ENCODE results near the gene CAMSAP1. TPM values are rescaled to one million over a fixed set of nuclear protein-coding genes. Genes with fewer than 3 reads are reported as not detected.

The CAMSAP1 gene
- total RNA-seq, 1 experiment from 2014 or later, result 24.8 TPM

DNA sequence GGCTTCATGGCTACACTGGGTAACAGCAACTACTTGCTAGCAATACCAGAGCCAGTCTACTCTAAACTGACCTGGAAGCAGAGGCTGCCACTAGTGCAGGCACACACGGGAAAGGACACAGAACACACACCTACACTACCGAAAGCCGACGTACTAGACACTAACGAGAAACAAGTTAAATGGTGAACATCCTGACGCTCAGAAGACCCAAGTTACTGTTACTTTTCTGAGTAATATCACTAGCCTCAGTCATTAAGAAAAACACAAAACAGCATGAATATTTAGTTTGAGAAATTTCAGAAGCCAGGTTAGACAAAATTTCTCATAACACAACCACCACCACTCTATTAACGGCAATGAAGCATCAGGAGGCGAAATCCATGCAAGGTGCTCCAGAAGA lies 44.5 kb downstream of the CAMSAP1 start:
- TF ChIP-seq, protein P1, sequence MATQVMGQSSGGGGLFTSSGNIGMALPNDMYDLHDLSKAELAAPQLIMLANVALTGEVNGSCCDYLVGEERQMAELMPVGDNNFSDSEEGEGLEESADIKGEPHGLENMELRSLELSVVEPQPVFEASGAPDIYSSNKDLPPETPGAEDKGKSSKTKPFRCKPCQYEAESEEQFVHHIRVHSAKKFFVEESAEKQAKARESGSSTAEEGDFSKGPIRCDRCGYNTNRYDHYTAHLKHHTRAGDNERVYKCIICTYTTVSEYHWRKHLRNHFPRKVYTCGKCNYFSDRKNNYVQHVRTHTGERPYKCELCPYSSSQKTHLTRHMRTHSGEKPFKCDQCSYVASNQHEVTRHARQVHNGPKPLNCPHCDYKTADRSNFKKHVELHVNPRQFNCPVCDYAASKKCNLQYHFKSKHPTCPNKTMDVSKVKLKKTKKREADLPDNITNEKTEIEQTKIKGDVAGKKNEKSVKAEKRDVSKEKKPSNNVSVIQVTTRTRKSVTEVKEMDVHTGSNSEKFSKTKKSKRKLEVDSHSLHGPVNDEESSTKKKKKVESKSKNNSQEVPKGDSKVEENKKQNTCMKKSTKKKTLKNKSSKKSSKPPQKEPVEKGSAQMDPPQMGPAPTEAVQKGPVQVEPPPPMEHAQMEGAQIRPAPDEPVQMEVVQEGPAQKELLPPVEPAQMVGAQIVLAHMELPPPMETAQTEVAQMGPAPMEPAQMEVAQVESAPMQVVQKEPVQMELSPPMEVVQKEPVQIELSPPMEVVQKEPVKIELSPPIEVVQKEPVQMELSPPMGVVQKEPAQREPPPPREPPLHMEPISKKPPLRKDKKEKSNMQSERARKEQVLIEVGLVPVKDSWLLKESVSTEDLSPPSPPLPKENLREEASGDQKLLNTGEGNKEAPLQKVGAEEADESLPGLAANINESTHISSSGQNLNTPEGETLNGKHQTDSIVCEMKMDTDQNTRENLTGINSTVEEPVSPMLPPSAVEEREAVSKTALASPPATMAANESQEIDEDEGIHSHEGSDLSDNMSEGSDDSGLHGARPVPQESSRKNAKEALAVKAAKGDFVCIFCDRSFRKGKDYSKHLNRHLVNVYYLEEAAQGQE (IDR thresholded peaks at IDR 0.05; ENCODE audit: insufficient read depth in 1 of 2, low read depth in 2 of 2, low read length in 1 of 2), result no peak
- TF ChIP-seq TCF7L2 (IDR thresholded peaks at IDR 0.05; ENCODE audit: low read depth, low read length) (no peak), SIN3A (IDR thresholded peaks at IDR 0.05; ENCODE audit: borderline replicate concordance, insufficient read depth, low read depth, low read length) (no peak), POLR2AphosphoS5 (IDR thresholded peaks at IDR 0.05; ENCODE audit: low read depth, low read length) (no peak)
- TF ChIP-seq, protein P2, sequence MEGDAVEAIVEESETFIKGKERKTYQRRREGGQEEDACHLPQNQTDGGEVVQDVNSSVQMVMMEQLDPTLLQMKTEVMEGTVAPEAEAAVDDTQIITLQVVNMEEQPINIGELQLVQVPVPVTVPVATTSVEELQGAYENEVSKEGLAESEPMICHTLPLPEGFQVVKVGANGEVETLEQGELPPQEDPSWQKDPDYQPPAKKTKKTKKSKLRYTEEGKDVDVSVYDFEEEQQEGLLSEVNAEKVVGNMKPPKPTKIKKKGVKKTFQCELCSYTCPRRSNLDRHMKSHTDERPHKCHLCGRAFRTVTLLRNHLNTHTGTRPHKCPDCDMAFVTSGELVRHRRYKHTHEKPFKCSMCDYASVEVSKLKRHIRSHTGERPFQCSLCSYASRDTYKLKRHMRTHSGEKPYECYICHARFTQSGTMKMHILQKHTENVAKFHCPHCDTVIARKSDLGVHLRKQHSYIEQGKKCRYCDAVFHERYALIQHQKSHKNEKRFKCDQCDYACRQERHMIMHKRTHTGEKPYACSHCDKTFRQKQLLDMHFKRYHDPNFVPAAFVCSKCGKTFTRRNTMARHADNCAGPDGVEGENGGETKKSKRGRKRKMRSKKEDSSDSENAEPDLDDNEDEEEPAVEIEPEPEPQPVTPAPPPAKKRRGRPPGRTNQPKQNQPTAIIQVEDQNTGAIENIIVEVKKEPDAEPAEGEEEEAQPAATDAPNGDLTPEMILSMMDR (IDR thresholded peaks at IDR 0.05), result no peak
- no TSS peak for BruUV-seq (replicated peaks)
- Histone ChIP-seq H3K27ac (ENCODE audit: low read length) (no peak overlapping the region), H3K36me3 (ENCODE audit: control insufficient read depth, insufficient read depth, low read length) (no peaks in the 10 kb centered on the region), H3K27me3 (ENCODE audit: control insufficient read depth, insufficient read depth, low read length) (no peaks in the 10 kb centered on the region), H3K4me1 (ENCODE audit: control insufficient read depth, insufficient read depth, low read length) (no peaks in the 10 kb centered on the region), H3K9me3 (ENCODE audit: control insufficient read depth, insufficient read depth, low read depth, low read length) (no peaks in the 10 kb centered on the region), H3K4me3 (ENCODE audit: low read depth in 2 of 2, low read length in 2 of 2) (no peak overlapping the region)
- no peak for DNase-seq (ENCODE audit: low read depth, low spot score)
- POLR2A ChIA-PET, result no interaction called here
- intact Hi-C loops (cut with micrococcal nuclease; ENCODE audit: unreplicated experiment), result no loop called here
- in situ Hi-C loops (cut with HindIII; ENCODE audit: low pct_unique_long_range_greater_than_20kb, low sequenced_read_pairs), result no loop called here
- CTCF ChIA-PET, result no interaction called here
- ATAC-seq, result no peak

DNA sequence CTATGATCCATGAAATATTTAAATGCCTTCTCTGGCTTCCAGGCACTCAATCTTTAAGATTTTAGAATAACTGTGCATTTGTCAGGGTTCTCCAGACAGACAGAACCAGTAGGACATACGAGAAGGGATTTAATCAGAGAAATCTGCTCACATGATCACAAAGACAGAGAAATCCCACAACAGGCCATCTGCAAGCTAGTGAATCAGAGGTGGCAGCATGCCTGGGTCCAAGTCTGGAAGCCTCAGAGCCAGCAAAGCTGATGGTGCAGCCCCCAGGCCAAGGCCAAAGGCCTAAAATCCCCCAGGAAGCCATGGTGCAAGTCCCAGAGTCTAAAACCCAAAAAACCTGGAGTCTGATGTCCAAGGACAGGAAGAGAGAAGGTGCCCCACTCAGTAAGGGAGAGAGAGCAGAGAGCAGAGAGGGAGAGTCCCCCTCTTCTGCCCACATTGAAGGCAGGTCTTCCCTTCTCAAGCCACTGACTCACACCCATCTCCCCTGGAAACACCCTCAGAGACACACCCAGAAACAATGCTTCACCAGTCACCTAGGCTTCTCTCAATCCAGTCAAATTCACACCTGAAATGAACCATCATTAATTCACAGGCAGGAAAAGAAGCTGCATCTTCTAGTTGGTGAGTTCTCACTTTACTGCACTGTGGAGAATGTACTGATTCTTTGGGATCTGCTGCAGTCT lies 48.7 kb downstream of the CAMSAP1 start:
- ATAC-seq (no peak), DNase-seq (ENCODE audit: low read depth, low spot score) (no peak)
- in situ Hi-C loops (cut with HindIII; ENCODE audit: low pct_unique_long_range_greater_than_20kb, low sequenced_read_pairs) (no loop called here), intact Hi-C loops (cut with micrococcal nuclease; ENCODE audit: unreplicated experiment) (no loop called here)
- no peaks in the 10 kb centered on the region for H3K36me3 ChIP-seq (ENCODE audit: control insufficient read depth, insufficient read depth, low read length)
- H3K9me3 ChIP-seq (ENCODE audit: control insufficient read depth, insufficient read depth, low read depth, low read length), result no peaks in the 10 kb centered on the region
- no peaks in the 10 kb centered on the region for H3K27me3 ChIP-seq (ENCODE audit: control insufficient read depth, insufficient read depth, low read length)
- BruUV-seq (replicated peaks), result no TSS peak
- TF ChIP-seq, protein P2 (IDR thresholded peaks at IDR 0.05), result no peak
- TF ChIP-seq POLR2AphosphoS5 (IDR thresholded peaks at IDR 0.05; ENCODE audit: low read depth, low read length) (no peak), TCF7L2 (IDR thresholded peaks at IDR 0.05; ENCODE audit: low read depth, low read length) (no peak), SIN3A (IDR thresholded peaks at IDR 0.05; ENCODE audit: borderline replicate concordance, insufficient read depth, low read depth, low read length) (no peak)
- TF ChIP-seq, protein P1 (IDR thresholded peaks at IDR 0.05; ENCODE audit: insufficient read depth in 1 of 2, low read depth in 2 of 2, low read length in 1 of 2), result no peak
- POLR2A ChIA-PET, result no interaction called here
- CTCF ChIA-PET, result no interaction called here
- no peaks in the 10 kb centered on the region for H3K4me1 ChIP-seq (ENCODE audit: control insufficient read depth, insufficient read depth, low read length)
- no peak overlapping the region for H3K27ac ChIP-seq (ENCODE audit: low read length)
- H3K4me3 ChIP-seq (ENCODE audit: low read depth in 2 of 2, low read length in 2 of 2), result no peak overlapping the region
